ENCODE measurements around the gene TAF13.
"Not testable (repeated sequence)": the region's sequence is repeated elsewhere in the genome, so short reads cannot be mapped to it uniquely, and the experiment has no call there.

TAF13 gene

GRCh38 chr1:109091839-109092193, 16.0 kb upstream of the TAF13 start:
- no peak for DNase-seq (ENCODE audit: low read depth in 4 of 4, low spot score in 1 of 4)

- DNase-seq (ENCODE audit: low read depth in 4 of 4, low spot score in 1 of 4) = no peak
Measured at GRCh38 chr1:109091078-109091838, 15.5 kb upstream of the TAF13 start.

DNA sequence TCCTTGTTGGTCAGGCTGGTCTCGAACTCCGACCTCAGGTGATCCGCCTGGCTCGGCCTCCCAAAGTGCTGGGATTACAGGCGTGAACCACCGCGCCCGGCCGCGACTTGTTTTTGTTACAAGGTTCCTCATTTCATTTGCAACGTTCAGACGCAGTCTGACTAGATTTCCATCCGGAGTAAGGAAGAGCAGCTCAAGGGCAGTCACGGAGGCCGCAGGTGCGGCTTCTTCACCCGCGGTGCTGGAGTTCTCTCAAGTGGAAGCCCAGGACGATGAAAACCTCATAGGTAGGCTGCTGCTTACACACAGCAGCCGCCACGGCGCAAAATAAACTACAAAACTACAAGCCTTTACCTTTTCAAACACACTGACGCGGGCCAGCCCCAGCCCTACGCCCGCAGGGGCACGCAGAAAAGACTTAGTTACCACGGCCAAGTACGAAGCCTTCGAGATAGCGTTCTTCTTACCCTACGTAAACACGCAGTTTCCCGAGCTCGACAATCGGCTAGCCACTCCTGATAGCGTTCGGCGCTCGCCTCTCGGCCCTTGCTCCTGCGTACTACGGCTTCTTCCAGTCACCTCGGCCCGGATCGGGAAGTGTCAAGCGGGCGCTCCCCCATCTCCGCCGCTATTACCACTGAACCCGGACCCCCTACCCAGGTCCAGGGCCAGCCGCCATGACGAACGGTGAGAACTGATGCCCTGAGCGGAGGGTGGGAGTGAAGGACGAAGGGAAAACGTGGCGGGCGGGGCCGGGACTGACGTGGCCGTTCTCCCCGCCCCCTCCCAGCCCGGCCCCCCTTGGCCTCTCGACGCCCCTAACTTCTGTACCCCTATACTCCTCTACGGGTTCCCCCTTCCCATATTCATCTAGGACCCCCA, 14.6 kb upstream of the TAF13 start, which contains the start of gene TMEM167B:
Gene TMEM167B, plus strand, starts transcription at position 569 of the 882 bp plus-strand sequence. Its CDS starts 109 bp downstream, at position 678.
- peak; percentile 65 to 80 (median 74) for DNase-seq (ENCODE audit: low read depth in 4 of 4, low spot score in 1 of 4)

GRCh38 chr1:109089242-109090015, 13.6 kb upstream of the TAF13 start:
- DNase-seq (ENCODE audit: low read depth in 4 of 4, low spot score in 1 of 4) = no peak

DNA sequence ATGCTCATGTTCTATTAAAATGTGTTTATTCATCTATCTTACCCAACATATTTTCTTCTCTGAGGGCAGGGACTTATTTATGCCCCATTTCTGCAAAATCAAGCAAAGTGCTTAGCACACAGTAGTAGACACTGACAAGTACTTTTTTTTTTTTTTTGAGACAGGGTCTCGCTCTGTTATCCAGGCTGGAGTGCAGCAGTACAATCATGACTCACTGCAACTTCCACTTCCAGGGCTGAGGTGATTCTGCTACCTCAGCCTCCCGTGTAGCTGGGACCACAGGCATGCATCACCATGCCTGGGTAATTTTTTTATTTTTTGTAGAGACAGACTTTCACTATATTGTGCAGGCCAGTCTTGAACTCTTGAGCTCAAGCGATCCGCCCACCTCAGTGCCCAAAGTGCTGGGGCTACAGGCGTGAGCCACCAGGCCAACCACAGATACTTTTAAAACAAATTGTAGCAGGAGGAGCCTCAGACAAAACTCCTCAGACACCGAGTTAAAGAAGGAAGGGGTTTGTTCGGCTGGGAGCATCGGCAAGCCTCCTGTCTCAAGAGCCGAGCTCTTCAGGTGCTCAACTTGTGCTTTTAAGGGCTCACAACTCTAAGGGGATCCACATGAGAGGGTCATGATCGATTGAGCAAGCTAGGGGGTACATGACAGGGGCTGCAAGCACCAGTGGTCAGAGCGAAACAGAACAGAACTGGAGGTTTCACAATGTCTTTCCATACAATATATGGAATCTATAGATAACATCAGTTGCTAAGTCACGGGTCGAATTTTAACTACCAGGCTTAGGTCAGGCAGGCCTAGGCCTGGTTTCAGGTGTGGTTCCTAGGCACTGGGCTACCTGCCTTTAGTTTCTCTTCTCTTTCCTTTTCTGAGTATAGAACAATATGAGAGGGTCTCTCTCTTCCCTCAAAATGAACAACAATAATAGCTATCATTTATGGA, 9.0 kb upstream of the TAF13 start:
- DNase-seq (ENCODE audit: low read depth in 4 of 4, low spot score in 1 of 4) = no peak

DNA sequence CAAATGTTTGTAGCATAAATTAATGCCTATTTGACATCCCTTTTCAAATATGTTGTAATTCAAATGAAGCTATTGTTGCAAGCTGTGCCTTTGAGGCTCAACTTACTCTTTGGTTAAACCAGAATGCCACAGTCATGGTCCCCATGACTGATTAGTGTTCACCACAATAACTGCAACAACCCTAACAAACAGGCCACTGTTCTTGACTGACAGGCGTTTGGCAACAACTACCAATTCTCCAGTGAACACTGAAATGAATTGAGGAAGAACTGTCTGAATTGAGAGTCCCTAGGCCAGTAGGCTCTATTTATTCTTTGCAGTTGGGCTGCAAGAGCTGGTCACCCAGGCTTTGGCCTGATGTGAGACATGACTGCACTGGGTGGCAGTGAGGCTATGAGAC, 8.1 kb upstream of the TAF13 start:
- DNase-seq (ENCODE audit: low read depth in 4 of 4, low spot score in 1 of 4) = no peak

DNA sequence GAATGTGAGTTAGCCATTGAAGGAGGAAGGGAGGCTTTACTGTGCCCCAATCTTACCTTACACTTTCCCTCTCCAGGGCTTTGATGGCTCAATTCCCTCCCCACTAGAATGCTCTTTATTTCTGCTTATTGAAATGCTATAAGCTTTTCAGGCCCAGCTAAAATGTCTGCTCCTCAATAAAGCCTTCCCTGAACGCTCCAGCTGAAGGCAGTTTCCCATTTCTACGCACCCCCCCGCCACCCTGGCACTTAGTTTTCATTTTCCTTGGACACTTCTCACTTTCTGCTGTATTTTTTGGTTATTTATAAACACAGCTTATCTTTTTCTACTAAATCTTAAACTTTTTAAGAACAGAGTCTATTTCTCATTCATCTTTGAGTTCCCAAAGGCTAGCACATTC, 7.7 kb upstream of the TAF13 start:
- no peak for DNase-seq (ENCODE audit: low read depth in 4 of 4, low spot score in 1 of 4)

- DNase-seq (ENCODE audit: low read depth in 4 of 4, low spot score in 1 of 4) = no peak
Measured at GRCh38 chr1:109080441-109081082, 4.8 kb upstream of the TAF13 start.

DNA sequence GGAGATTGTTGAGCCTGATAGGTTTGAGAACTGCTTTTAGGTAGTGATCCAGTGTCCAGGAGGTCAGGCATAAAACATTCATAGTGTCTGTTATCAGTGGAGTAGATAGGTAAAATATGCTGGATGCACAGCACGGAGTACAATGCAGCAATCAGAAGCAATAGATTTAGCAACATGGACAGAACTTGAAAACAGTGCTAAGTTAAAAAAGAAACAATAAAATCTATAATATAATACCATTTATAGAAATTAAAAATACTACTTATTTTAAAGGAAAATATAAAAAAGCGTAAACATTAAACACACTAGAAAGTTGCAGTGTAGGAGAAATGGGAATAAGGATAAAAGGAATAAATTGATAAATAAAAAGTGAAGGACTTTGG, 3.4 kb upstream of the TAF13 start:
- DNase-seq (ENCODE audit: low read depth in 4 of 4, low spot score in 1 of 4) = no peak

GRCh38 chr1:109078317-109078716, 2.5 kb upstream of the TAF13 start:
- DNase-seq (ENCODE audit: low read depth in 4 of 4, low spot score in 1 of 4) = no peak

GRCh38 chr1:109069294-109069693, 6.5 kb downstream of the TAF13 start:
- DNase-seq (ENCODE audit: low read depth in 4 of 4, low spot score in 1 of 4) = no peak

- DNase-seq (ENCODE audit: low read depth in 4 of 4, low spot score in 1 of 4) = no peak
Measured at GRCh38 chr1:109067883-109068282, 7.9 kb downstream of the TAF13 start.

- DNase-seq (ENCODE audit: low read depth in 4 of 4, low spot score in 1 of 4) = no peak
Measured at GRCh38 chr1:109065137-109065536, 10.7 kb downstream of the TAF13 start.

GRCh38 chr1:109061183-109061582, 14.6 kb downstream of the TAF13 start:
- no peak for DNase-seq (ENCODE audit: low read depth in 4 of 4, low spot score in 1 of 4)

GRCh38 chr1:109060707-109061106, 15.1 kb downstream of the TAF13 start:
- DNase-seq (ENCODE audit: low read depth in 4 of 4, low spot score in 1 of 4) = no peak

- DNase-seq (ENCODE audit: low read depth in 4 of 4, low spot score in 1 of 4) = no peak
Measured at GRCh38 chr1:109059026-109059425, 16.8 kb downstream of the TAF13 start.

DNA sequence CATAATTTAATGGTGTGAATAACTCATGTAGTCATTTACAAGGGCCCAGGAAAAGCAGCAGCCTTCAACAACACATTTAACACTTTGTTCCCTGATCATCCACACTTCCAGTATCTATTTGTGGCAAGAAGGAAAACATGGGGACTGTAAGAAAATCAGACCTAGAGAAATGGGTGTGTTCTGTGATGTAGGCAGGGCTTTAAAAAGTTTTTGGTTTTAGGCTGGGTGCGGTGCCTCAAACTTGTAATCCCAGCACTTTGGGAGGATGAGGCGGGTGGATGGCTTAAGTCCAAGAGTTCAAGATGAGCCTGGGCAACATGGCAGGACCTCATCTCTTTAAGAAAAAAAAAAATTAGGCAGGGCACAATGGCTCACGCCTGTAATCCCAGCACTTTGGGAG, 19.7 kb downstream of the TAF13 start:
- DNase-seq (ENCODE audit: low read depth in 4 of 4, low spot score in 1 of 4) = no peak

- not testable (repeated sequence) for DNase-seq (ENCODE audit: low read depth in 4 of 4, low spot score in 1 of 4)
Measured at GRCh38 chr1:109052145-109052544, 23.7 kb downstream of the TAF13 start.

- DNase-seq (ENCODE audit: low read depth in 4 of 4, low spot score in 1 of 4) = no peak
Measured at GRCh38 chr1:109050228-109050995, 25.4 kb downstream of the TAF13 start.

Measured in stimulated activated CD4-positive, alpha-beta T cell treated with anti-CD3 and anti-CD28 coated beads, Interleukin-1b, Interleukin-23, amount 100 ng/mL, for 24 hours (primary cell).